HepG2 (cell line): ENCODE data around the gene MCTS1. TPM values are rescaled to one million over a fixed set of nuclear protein-coding genes. Genes with fewer than 3 reads are reported as not detected.

ENCODE experiments used
- AKAP8 ChIP-seq: sonication (generic); formaldehyde crosslinking; IDR thresholded peaks from 2 replicates; pipeline ENCODE4 v1.5.1; 2020; ENCODE audit warnings: mild to moderate bottlenecking, missing genetic modification reagents
- BRCA1 ChIP-seq: sonication (generic); formaldehyde crosslinking; IDR thresholded peaks from 2 replicates; pipeline ENCODE4 v1.4.0; 2020; ENCODE audit warnings: missing genetic modification reagents
- CAMTA2 ChIP-seq: sonication (generic); formaldehyde crosslinking; IDR thresholded peaks from 2 replicates; pipeline ENCODE4 v1.4.0; 2020; ENCODE audit warnings: mild to moderate bottlenecking, missing genetic modification reagents, borderline replicate concordance
- CHD2 ChIP-seq: IDR thresholded peaks from 2 replicates; pipeline ENCODE4 v1.6.1; 2011; ENCODE audit warnings: low read depth, low read length, improper control_type of control experiment
- FLYWCH1 ChIP-seq: sonication (generic); formaldehyde crosslinking; IDR thresholded peaks from 2 replicates; pipeline ENCODE4 v1.8.1; 2023; ENCODE audit warnings: mild to moderate bottlenecking, missing genetic modification reagents
- FOXO1 ChIP-seq: sonication (generic); formaldehyde crosslinking; IDR thresholded peaks from 2 replicates; pipeline ENCODE4 v1.4.0; 2020; ENCODE audit warnings: missing genetic modification reagents
- HNRNPH1 ChIP-seq: fragments of 200-400 bp; formaldehyde crosslinking; optimal IDR thresholded peaks from 2 replicates; pipeline ENCODE3; 2017; ENCODE audit warnings: mild to moderate bottlenecking, low read depth, low read length
- MXI1 ChIP-seq: IDR thresholded peaks from 3 replicates; pipeline ENCODE4 v1.6.1; 2012; ENCODE audit warnings: low read depth, low read length, inconsistent platforms, borderline replicate concordance
- PLRG1 ChIP-seq: fragments of 450-650 bp; conservative IDR thresholded peaks from 2 replicates; pipeline ENCODE4 v1.6.1; 2016
- SMARCC2 ChIP-seq: fragments of 450-650 bp; IDR thresholded peaks from 2 replicates; pipeline ENCODE4 v1.6.1; 2017; ENCODE audit warnings: antibody characterized with exemption, mild to moderate bottlenecking
- SNRNP70 ChIP-seq: fragments of 200-400 bp; formaldehyde crosslinking; IDR thresholded peaks from 2 replicates; pipeline ENCODE4 v1.6.1; 2017; ENCODE audit warnings: mild to moderate bottlenecking, low read depth, low read length, moderate library complexity
- ZBTB20 ChIP-seq: sonication (generic); formaldehyde crosslinking; IDR thresholded peaks from 2 replicates; pipeline ENCODE4 v1.8.1; 2023; ENCODE audit warnings: missing genetic modification reagents, low read depth, mild to moderate bottlenecking, borderline replicate concordance
- ZNF160 ChIP-seq: sonication (generic); formaldehyde crosslinking; IDR thresholded peaks from 2 replicates; pipeline ENCODE4 v1.8.0; 2022; ENCODE audit warnings: mild to moderate bottlenecking, inconsistent platforms, missing genetic modification reagents
- ZNF788 ChIP-seq: sonication (generic); formaldehyde crosslinking; IDR thresholded peaks from 2 replicates; pipeline ENCODE4 v1.5.0; 2020; ENCODE audit warnings: mild to moderate bottlenecking, missing genetic modification reagents, borderline replicate concordance
- polyA plus RNA-seq, 8 experiments: library from polyadenylated mRNA; depleted of rRNA in 3 of 8; stranded (reverse) in 7 of 8; unstranded in 1 of 8; fragments of >200 nt; fragmentation: Illumina TruSeq in 4 of 8; extraction: Trizol in 4 of 8; gene quantifications; 2 replicates each; pipeline versions ENCODE4 v1.2.1 to v1.2.3, GENCODE V29; 2011 to 2016; ENCODE audit warnings: low read depth in 4 of 8, missing spikeins in 1 of 8, mixed read lengths in 1 of 8; ENCODE audit not compliant: insufficient read depth in 1 of 8
- total RNA-seq, 5 experiments: library from RNA; depleted of rRNA; stranded (reverse); fragments of >200 nt; fragmentation: Illumina TruSeq; extraction: Trizol; gene quantifications; 2 replicates each; pipeline ENCODE4 v1.2.3, GENCODE V29; 2016; ENCODE audit warnings: low read depth in 1 of 5
- TF ChIP-seq, protein P1 (sequence below): sonication (generic); formaldehyde crosslinking; IDR thresholded peaks from 2 replicates; pipeline ENCODE4 v1.4.0; 2020; ENCODE audit warnings: mild to moderate bottlenecking, missing genetic modification reagents
- TF ChIP-seq, protein P2 (sequence below): sonication (generic); formaldehyde crosslinking; IDR thresholded peaks from 2 replicates; pipeline ENCODE4 v1.8.1; 2023; ENCODE audit warnings: mild to moderate bottlenecking, missing genetic modification reagents, borderline replicate concordance
- TF ChIP-seq, protein P3 (sequence below): sonication (generic); formaldehyde crosslinking; IDR thresholded peaks from 2 replicates; pipeline ENCODE4 v1.4.0; 2020; ENCODE audit warnings: missing genetic modification reagents, borderline replicate concordance

Gene MCTS1
- total and polyA plus RNA-seq, 2 of the 13 experiments (the other 11 are each of a cell fraction or from before 2014, with no cell fraction given), result 30.1 to 59.0 TPM

DNA sequence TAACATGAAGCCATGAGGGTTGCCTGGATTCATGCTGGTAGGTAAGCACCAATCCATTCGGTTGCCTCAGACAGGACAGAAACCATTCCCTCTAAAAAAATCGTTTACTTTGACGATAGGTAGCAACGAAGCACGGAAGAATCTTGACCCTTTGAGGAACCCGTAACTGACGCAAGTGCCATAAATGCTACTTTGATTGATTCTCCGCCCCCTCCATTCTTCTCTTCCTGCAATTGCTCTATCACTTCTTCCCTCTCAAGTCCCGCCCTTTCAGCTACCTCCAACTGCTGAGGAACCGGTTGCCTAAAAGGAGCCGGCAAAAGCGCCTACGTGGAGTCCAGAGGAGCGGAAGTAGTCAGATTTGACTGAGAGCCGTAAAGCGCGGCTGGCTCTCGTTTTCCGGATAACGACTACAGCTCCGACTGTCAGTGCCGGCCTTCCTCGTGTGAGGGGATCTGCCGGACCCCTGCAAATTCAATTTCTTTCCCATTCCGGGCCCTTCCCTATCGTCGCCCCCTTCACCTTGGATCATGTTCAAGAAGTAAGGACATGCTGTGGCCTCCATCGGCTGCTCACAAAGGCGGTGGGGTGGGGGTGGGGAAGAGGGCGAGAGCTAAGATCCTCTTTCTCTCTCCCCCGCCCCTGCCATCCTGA lies at the start of gene MCTS1 (continued):
- TF ChIP-seq, protein P1, sequence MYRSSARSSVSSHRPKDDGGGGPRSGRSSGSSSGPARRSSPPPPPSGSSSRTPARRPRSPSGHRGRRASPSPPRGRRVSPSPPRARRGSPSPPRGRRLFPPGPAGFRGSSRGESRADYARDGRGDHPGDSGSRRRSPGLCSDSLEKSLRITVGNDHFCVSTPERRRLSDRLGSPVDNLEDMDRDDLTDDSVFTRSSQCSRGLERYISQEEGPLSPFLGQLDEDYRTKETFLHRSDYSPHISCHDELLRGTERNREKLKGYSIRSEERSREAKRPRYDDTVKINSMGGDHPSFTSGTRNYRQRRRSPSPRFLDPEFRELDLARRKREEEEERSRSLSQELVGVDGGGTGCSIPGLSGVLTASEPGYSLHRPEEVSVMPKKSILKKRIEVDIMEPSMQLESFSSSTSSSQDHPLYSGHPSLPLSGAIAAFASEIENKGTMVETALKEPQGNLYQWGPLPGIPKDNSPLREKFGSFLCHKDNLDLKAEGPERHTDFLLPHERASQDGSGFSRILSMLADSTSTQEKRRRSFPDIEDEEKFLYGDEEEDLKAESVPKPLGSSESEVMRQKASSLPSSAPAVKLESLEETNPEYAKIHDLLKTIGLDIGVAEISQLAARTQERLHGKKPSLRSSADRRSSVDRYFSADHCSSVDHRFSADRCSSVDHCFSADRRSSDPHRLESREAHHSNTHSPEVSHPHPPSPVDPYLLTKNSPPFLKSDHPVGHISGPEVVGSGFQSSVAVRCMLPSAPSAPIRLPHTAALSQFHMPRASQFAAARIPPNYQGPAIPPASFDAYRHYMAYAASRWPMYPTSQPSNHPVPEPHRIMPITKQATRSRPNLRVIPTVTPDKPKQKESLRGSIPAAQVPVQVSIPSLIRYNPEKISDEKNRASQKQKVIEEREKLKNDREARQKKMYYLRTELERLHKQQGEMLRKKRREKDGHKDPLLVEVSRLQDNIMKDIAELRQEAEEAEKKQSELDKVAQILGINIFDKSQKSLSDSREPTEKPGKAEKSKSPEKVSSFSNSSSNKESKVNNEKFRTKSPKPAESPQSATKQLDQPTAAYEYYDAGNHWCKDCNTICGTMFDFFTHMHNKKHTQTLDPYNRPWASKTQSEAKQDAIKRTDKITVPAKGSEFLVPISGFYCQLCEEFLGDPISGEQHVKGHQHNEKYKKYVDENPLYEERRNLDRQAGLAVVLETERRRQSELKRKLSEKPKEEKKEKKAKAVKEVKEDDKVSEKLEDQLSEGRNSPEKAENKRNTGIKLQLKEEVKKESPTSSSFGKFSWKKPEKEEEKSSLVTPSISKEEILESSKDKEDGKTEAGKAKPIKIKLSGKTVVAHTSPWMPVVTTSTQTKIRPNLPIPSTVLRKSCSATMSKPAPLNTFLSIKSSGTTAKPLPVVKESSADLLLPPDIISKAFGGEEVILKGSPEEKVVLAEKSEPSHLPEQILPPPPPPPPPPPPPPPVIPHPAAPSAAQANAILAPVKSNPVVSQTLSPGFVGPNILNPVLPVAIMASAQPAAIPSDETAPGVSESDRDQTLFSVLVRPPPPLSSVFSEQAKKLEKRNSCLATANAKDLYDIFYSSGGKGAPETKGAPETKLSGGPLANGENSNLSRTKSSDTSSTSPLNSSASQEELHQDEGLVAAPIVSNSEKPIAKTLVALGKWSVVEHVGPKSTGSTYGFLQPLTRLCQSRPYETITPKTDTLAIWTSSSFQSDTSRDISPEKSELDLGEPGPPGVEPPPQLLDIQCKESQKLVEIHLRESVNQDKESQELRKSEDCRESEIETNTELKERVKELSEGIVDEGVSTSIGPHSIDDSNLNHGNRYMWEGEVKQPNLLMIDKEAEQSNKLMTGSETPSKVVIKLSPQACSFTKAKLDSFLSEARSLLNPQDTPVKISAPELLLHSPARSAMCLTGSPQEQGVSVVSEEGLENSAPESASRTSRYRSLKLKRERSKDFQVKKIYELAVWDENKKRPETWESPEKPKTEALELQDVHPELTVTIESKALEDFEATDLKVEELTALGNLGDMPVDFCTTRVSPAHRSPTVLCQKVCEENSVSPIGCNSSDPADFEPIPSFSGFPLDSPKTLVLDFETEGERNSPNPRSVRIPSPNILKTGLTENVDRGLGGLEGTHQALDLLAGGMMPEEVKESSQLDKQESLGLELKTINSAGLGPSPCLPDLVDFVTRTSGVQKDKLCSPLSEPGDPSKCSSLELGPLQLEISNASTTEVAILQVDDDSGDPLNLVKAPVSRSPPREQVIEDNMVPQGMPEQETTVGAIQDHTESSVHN (CRISPR knock-in tag), result no peak
- TF ChIP-seq AKAP8 (no peak), SNRNP70 (no peak), ZNF160 (CRISPR knock-in tag) (no peak), BRCA1 (CRISPR knock-in tag) (no peak), ZNF788 (CRISPR knock-in tag) (no peak), CHD2 (no peak), FLYWCH1 (CRISPR knock-in tag) (no peak), CAMTA2 (no peak), FOXO1 (no peak), MXI1 (no peak), HNRNPH1 (no peak), PLRG1 (no peak), ZBTB20 (CRISPR knock-in tag) (no peak), SMARCC2 (no peak)
- TF ChIP-seq, protein P2, sequence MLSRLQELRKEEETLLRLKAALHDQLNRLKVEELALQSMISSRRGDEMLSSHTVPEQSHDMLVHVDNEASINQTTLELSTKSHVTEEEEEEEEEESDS (CRISPR knock-in tag), result no peak
- TF ChIP-seq, protein P3, sequence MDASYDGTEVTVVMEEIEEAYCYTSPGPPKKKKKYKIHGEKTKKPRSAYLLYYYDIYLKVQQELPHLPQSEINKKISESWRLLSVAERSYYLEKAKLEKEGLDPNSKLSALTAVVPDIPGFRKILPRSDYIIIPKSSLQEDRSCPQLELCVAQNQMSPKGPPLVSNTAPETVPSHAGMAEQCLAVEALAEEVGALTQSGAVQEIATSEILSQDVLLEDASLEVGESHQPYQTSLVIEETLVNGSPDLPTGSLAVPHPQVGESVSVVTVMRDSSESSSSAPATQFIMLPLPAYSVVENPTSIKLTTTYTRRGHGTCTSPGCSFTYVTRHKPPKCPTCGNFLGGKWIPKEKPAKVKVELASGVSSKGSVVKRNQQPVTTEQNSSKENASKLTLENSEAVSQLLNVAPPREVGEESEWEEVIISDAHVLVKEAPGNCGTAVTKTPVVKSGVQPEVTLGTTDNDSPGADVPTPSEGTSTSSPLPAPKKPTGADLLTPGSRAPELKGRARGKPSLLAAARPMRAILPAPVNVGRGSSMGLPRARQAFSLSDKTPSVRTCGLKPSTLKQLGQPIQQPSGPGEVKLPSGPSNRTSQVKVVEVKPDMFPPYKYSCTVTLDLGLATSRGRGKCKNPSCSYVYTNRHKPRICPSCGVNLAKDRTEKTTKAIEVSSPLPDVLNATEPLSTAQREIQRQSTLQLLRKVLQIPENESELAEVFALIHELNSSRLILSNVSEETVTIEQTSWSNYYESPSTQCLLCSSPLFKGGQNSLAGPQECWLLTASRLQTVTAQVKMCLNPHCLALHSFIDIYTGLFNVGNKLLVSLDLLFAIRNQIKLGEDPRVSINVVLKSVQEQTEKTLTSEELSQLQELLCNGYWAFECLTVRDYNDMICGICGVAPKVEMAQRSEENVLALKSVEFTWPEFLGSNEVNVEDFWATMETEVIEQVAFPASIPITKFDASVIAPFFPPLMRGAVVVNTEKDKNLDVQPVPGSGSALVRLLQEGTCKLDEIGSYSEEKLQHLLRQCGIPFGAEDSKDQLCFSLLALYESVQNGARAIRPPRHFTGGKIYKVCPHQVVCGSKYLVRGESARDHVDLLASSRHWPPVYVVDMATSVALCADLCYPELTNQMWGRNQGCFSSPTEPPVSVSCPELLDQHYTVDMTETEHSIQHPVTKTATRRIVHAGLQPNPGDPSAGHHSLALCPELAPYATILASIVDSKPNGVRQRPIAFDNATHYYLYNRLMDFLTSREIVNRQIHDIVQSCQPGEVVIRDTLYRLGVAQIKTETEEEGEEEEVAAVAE, result no peak
